ENCODE data around the gene GRAMD1A.
"Not testable (repeated sequence)": the region's sequence is repeated elsewhere in the genome, so short reads cannot be mapped to it uniquely, and the experiment has no call there.

The GRAMD1A gene

DNA sequence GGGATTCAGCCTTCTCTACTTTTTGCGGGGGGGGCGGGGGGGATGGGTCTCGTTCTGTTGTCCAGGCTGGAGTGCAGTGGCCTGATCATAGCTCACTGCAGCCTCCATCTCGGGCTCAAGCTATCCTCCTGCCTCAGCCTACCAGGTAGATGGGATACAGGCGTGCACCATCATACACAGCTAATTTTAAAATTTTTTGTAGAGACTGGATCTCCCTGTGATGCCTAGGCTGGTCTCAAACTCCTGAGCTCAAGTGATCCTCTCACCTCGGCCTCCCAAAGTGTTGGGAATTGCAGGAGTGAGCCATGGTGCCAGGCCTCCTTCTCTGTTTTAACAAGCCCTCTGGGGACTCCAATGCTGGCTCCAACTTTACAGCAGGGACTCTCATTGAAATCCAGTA lies 35.5 kb upstream of the GRAMD1A start:
- Histone ChIP-seq H3K4me2 (ENCODE audit: low read length) (peak overlapping the region; percentile 99), H3K9me2 (replicated peaks; ENCODE audit: control insufficient read depth, low read length) (no peaks in the 10 kb centered on the region), H3K79me2 (ENCODE audit: control insufficient read depth, low read length) (peaks cover 28% of the 10 kb centered on the region), H3F3A (ENCODE audit: control insufficient read depth, insufficient read depth) (peaks cover 2% of the 10 kb centered on the region; the same call in 1 of the 2 replicates), H3K27ac (ENCODE audit: low read depth, low read length) (no peak overlapping the region), H3K4me1 (ENCODE audit: control insufficient read depth, low read length) (peaks cover 19% of the 10 kb centered on the region), H3K27me3 (ENCODE audit: control insufficient read depth, low read length) (no peaks in the 10 kb centered on the region), H4K20me1 (ENCODE audit: control insufficient read depth, insufficient read depth, low read depth, low read length) (no peaks in the 10 kb centered on the region), H3K9me3 (ENCODE audit: control insufficient read depth, insufficient read depth, low read length) (peaks cover 36% of the 10 kb centered on the region), H3K36me3 (ENCODE audit: control insufficient read depth, low read length) (peaks cover 20% of the 10 kb centered on the region), H3K4me3 (ENCODE audit: low read length) (peak overlapping the region; percentile 92)
- TF ChIP-seq, protein P1, sequence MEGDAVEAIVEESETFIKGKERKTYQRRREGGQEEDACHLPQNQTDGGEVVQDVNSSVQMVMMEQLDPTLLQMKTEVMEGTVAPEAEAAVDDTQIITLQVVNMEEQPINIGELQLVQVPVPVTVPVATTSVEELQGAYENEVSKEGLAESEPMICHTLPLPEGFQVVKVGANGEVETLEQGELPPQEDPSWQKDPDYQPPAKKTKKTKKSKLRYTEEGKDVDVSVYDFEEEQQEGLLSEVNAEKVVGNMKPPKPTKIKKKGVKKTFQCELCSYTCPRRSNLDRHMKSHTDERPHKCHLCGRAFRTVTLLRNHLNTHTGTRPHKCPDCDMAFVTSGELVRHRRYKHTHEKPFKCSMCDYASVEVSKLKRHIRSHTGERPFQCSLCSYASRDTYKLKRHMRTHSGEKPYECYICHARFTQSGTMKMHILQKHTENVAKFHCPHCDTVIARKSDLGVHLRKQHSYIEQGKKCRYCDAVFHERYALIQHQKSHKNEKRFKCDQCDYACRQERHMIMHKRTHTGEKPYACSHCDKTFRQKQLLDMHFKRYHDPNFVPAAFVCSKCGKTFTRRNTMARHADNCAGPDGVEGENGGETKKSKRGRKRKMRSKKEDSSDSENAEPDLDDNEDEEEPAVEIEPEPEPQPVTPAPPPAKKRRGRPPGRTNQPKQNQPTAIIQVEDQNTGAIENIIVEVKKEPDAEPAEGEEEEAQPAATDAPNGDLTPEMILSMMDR (IDR thresholded peaks at IDR 0.05; ENCODE audit: low read depth, low read length, poor library complexity, severe bottlenecking) = no peak
- TF ChIP-seq EZH2phosphoT487 (IDR thresholded peaks at IDR 0.05; ENCODE audit: borderline replicate concordance, low read length) = no peak

DNA sequence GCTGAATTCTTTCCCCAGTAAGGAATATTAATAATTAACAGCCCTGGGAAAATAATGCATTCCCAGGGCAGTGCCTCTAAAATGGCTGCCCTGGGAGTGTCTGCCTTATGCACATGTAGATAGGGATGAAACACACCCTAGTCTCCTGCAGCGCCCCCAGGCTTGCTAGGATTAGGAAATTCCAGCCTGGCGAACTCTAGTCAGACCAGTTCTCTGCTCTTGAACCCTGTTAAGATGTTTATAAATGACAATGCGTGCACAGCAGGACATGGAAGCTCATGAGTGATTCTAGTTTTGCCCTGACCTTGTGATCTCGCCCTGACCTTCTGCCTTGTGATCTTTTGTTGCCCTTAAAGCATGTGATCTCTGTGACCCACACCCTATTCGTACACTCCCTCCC lies 34.6 kb upstream of the GRAMD1A start:
- Histone ChIP-seq H3K79me2 (ENCODE audit: control insufficient read depth, low read length) (peaks cover 28% of the 10 kb centered on the region), H3K4me1 (ENCODE audit: control insufficient read depth, low read length) (peaks cover 19% of the 10 kb centered on the region), H3K9me3 (ENCODE audit: control insufficient read depth, insufficient read depth, low read length) (peaks cover 31% of the 10 kb centered on the region), H3K36me3 (ENCODE audit: control insufficient read depth, low read length) (peaks cover 10% of the 10 kb centered on the region)
- H3K4me3 ChIP-seq (ENCODE audit: low read length); H3K27ac ChIP-seq (ENCODE audit: low read depth, low read length); H3K27me3 ChIP-seq (ENCODE audit: control insufficient read depth, low read length); H4K20me1 ChIP-seq (ENCODE audit: control insufficient read depth, insufficient read depth, low read depth, low read length); H3K4me2 ChIP-seq (ENCODE audit: low read length); H3K9me2 ChIP-seq (replicated peaks; ENCODE audit: control insufficient read depth, low read length); H3F3A ChIP-seq (ENCODE audit: control insufficient read depth, insufficient read depth): not testable (repeated sequence)

DNA sequence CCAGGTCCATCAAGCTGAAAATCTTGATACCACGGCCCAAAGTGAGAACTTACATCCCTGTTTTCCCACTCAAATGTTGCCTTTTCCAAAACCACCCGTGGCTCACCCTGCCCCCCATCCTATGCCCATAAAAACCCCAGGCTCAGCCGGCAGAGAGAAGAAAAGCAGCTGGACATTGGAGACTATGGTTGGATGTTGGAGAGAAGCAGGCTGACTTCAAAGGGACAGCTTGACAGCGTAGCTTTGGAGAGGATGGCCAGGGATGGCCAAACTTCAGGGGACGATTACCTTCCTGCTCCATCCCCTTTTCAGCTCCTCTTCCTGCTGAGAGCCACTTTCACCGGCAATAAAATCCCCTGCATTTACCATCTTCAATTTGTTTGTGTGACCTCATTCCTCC lies 32.6 kb upstream of the GRAMD1A start:
- no peaks in the 10 kb centered on the region for H3F3A ChIP-seq (ENCODE audit: control insufficient read depth, insufficient read depth)
- H3K4me2 ChIP-seq (ENCODE audit: low read length) = no peak overlapping the region
- H3K4me3 ChIP-seq (ENCODE audit: low read length) = no peak overlapping the region
- no peaks in the 10 kb centered on the region for H3K36me3 ChIP-seq (ENCODE audit: control insufficient read depth, low read length)
- TF ChIP-seq, protein P1 (IDR thresholded peaks at IDR 0.05; ENCODE audit: low read depth, low read length, poor library complexity, severe bottlenecking) = no peak
- TF ChIP-seq EZH2phosphoT487 (IDR thresholded peaks at IDR 0.05; ENCODE audit: borderline replicate concordance, low read length) = no peak
- peaks cover 10% of the 10 kb centered on the region for H3K4me1 ChIP-seq (ENCODE audit: control insufficient read depth, low read length)
- H3K9me2 ChIP-seq (replicated peaks; ENCODE audit: control insufficient read depth, low read length) = no peaks in the 10 kb centered on the region
- peaks cover 11% of the 10 kb centered on the region for H3K79me2 ChIP-seq (ENCODE audit: control insufficient read depth, low read length)
- H3K27ac ChIP-seq (ENCODE audit: low read depth, low read length) = no peak overlapping the region
- no peaks in the 10 kb centered on the region for H4K20me1 ChIP-seq (ENCODE audit: control insufficient read depth, insufficient read depth, low read depth, low read length)
- peaks cover 26% of the 10 kb centered on the region for H3K9me3 ChIP-seq (ENCODE audit: control insufficient read depth, insufficient read depth, low read length)
- H3K27me3 ChIP-seq (ENCODE audit: control insufficient read depth, low read length) = no peaks in the 10 kb centered on the region

DNA sequence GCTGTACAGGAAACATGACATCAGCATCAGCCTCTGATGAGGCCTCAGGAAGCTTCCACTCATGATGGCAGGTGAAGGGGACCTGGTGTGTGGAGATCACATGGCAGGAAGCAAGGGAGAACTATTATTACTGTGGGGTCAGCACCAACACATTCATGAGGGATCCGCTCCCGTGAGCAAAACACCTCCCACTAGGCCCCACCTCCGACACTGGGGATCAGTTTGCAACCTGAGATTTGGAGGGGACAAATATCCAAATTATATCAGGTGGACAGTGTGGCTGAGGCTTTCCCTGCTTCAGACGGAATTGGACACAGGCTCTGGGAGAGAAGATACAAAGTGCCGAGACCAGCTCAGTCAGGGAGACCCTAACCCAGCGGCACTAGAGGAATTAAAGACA lies 30.4 kb upstream of the GRAMD1A start:
- Histone ChIP-seq H3K4me2 (ENCODE audit: low read length) (no peak overlapping the region), H3K4me3 (ENCODE audit: low read length) (no peak overlapping the region), H3K79me2 (ENCODE audit: control insufficient read depth, low read length) (no peaks in the 10 kb centered on the region), H3K27me3 (ENCODE audit: control insufficient read depth, low read length) (no peaks in the 10 kb centered on the region), H3K36me3 (ENCODE audit: control insufficient read depth, low read length) (no peaks in the 10 kb centered on the region), H3K9me2 (replicated peaks; ENCODE audit: control insufficient read depth, low read length) (no peaks in the 10 kb centered on the region), H3K4me1 (ENCODE audit: control insufficient read depth, low read length) (peaks cover 10% of the 10 kb centered on the region; the same call in 1 of the 2 replicates), H3F3A (ENCODE audit: control insufficient read depth, insufficient read depth) (no peaks in the 10 kb centered on the region), H3K9me3 (ENCODE audit: control insufficient read depth, insufficient read depth, low read length) (peaks cover 26% of the 10 kb centered on the region), H3K27ac (ENCODE audit: low read depth, low read length) (no peak overlapping the region), H4K20me1 (ENCODE audit: control insufficient read depth, insufficient read depth, low read depth, low read length) (no peaks in the 10 kb centered on the region)
- TF ChIP-seq, protein P1 (IDR thresholded peaks at IDR 0.05; ENCODE audit: low read depth, low read length, poor library complexity, severe bottlenecking) = no peak
- no peak for TF ChIP-seq EZH2phosphoT487 (IDR thresholded peaks at IDR 0.05; ENCODE audit: borderline replicate concordance, low read length)

DNA sequence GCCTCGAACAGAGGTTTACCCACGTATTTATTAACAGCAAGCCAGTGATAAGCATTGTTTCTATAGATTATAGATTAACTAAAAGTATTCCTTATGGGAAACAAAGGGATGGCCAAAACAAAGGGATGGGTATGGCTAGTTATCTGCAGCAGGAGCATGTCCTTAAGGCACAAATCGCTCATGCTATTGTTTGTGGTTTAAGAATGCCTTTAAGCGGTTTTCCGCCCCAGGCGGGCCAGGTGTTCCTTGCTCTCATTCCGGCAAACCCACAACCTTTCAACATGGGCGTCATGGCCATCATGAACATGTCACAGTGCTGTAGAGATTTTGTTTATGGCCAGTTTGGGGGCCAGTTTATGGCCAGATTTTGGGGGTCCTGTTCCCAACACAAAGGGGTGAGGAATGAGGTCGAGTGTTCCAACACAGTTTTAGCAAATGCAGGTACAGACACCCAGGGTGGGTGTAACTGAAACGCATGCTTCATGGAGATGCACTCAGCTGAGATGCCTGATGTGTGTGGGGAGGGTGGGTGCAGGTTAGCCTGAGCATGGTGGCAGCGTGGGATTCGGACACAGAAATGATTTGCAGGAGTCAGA lies 29.8 kb upstream of the GRAMD1A start:
- not testable (repeated sequence) for H3K79me2 ChIP-seq (ENCODE audit: control insufficient read depth, low read length); H3K27ac ChIP-seq (ENCODE audit: low read depth, low read length); H3F3A ChIP-seq (ENCODE audit: control insufficient read depth, insufficient read depth); H4K20me1 ChIP-seq (ENCODE audit: control insufficient read depth, insufficient read depth, low read depth, low read length); H3K4me2 ChIP-seq (ENCODE audit: low read length); H3K4me3 ChIP-seq (ENCODE audit: low read length); H3K27me3 ChIP-seq (ENCODE audit: control insufficient read depth, low read length); H3K9me2 ChIP-seq (replicated peaks; ENCODE audit: control insufficient read depth, low read length); H3K36me3 ChIP-seq (ENCODE audit: control insufficient read depth, low read length)
- H3K4me1 ChIP-seq (ENCODE audit: control insufficient read depth, low read length) = peaks cover 15% of the 10 kb centered on the region
- peaks cover 26% of the 10 kb centered on the region for H3K9me3 ChIP-seq (ENCODE audit: control insufficient read depth, insufficient read depth, low read length)
